SK-N-SH (cell line): Measurements from ENCODE around the gene SPRR1A. TPM values are rescaled to one million over a fixed set of nuclear protein-coding genes. Genes with fewer than 3 reads are reported as not detected.

Source experiments
- CTCF ChIA-PET: fragments of 300-600, 350-600 bp; formaldehyde crosslinking; extraction: SDS; loops from one replicate; lab custom pipeline; 2021; lab: Yijun Ruan, JAX
- POLR2A ChIA-PET: fragments of 350-600 bp; sonication (Branson Sonifier 250); formaldehyde crosslinking; extraction: SDS; loops from one replicate; lab custom pipeline; 2020; ENCODE audit warnings: antibody characterized with exemption, inconsistent platforms; lab: Yijun Ruan, JAX
- DNase-seq: peaks from one replicate; pipeline ENCODE4 v3.0.0; 2012
- H2AFZ ChIP-seq: fragments of 200-600 bp; sonication (generic); 2 replicates; pipeline ENCODE4 v1.8.1; 2016; ENCODE audit warnings: antibody characterized with exemption, mild to moderate bottlenecking, low read depth
- H3F3A ChIP-seq: fragments of 200-600 bp; sonication (generic); replicated peaks from 2 replicates; pipeline ENCODE3; 2016; ENCODE audit warnings: antibody characterized with exemption, mild to moderate bottlenecking; ENCODE audit not compliant: insufficient read depth
- H3K27ac ChIP-seq, 2 experiments: fragments of 200-500 bp in 1 of 2; fragments of 200-600 bp in 1 of 2; sonication (Bioruptor generic) in 1 of 2; sonication (generic), shearing (Covaris generic) in 1 of 2; 2 replicates each; pipeline versions ENCODE4 v1.5.1 to v1.6.1; 2014 to 2016; ENCODE audit warnings: low read depth in 2 of 2, inconsistent platforms in 1 of 2, low read length in 1 of 2, mild to moderate bottlenecking in 1 of 2, mixed read lengths in 1 of 2
- H3K27me3 ChIP-seq: fragments of 200-600 bp; sonication (generic), shearing (Covaris generic); 2 replicates; pipeline ENCODE4 v1.6.1; 2016; ENCODE audit warnings: mixed run types; ENCODE audit not compliant: insufficient read depth
- H3K36me3 ChIP-seq, 2 experiments: fragments of 200-500 bp in 1 of 2; fragments of 200-600 bp in 1 of 2; sonication (Bioruptor generic) in 1 of 2; sonication (generic) in 1 of 2; replicated peaks in 1 of 2; 2 replicates each; pipeline versions ENCODE3 to v1.5.1; 2014 to 2016; ENCODE audit warnings: low read length in 1 of 2, mild to moderate bottlenecking in 1 of 2; ENCODE audit not compliant: insufficient read depth in 2 of 2, control insufficient read depth in 1 of 2
- H3K4me1 ChIP-seq, 2 experiments: fragments of 200-500 bp in 1 of 2; fragments of 200-600 bp in 1 of 2; sonication (Bioruptor generic) in 1 of 2; sonication (generic), shearing (Covaris generic) in 1 of 2; 2 replicates each; pipeline versions ENCODE4 v1.5.1 to v1.6.1; 2014 to 2016; ENCODE audit warnings: low read depth in 1 of 2, low read length in 1 of 2, mixed run types in 1 of 2; ENCODE audit not compliant: insufficient read depth in 2 of 2, control insufficient read depth in 1 of 2
- H3K4me2 ChIP-seq: fragments of 200-600 bp; sonication (generic), shearing (Covaris generic); 2 replicates; pipeline ENCODE4 v1.6.1; 2017; ENCODE audit warnings: mixed run types
- H3K4me3 ChIP-seq, 2 experiments: fragments of 200-500 bp in 1 of 2; fragments of 200-600 bp in 1 of 2; sonication (Bioruptor generic) in 1 of 2; sonication (generic), shearing (Covaris generic) in 1 of 2; 2 replicates each; pipeline versions ENCODE4 v1.5.1 to v1.8.1; 2014 to 2016; ENCODE audit warnings: low read depth in 2 of 2, inconsistent platforms in 1 of 2, low read length in 1 of 2, mild to moderate bottlenecking in 1 of 2, mixed read lengths in 1 of 2, moderate library complexity in 1 of 2
- H3K79me2 ChIP-seq: fragments of 200-600 bp; sonication (generic); 2 replicates; pipeline ENCODE4 v1.8.1; 2017; ENCODE audit warnings: mild to moderate bottlenecking; ENCODE audit not compliant: insufficient read depth
- H3K9ac ChIP-seq: fragments of 200-600 bp; sonication (generic); 2 replicates; pipeline ENCODE4 v1.6.1; 2017; ENCODE audit warnings: mixed run types
- H3K9me2 ChIP-seq: fragments of 200-600 bp; sonication (generic); 2 replicates; pipeline ENCODE4 v1.6.1; 2017; ENCODE audit warnings: mixed run types
- H3K9me3 ChIP-seq: fragments of 200-600 bp; sonication (generic); 2 replicates; pipeline ENCODE4 v1.6.1; 2017; ENCODE audit warnings: mixed run types, mild to moderate bottlenecking, moderate library complexity
- H4K20me1 ChIP-seq: fragments of 200-600 bp; sonication (generic); 2 replicates; pipeline ENCODE4 v1.6.1; 2017; ENCODE audit warnings: mild to moderate bottlenecking, mixed run types; ENCODE audit not compliant: insufficient read depth
- EZH2phosphoT487 ChIP-seq: fragments of 200-600 bp; sonication (generic); IDR thresholded peaks from 2 replicates; pipeline ENCODE4 v1.6.1; 2017; ENCODE audit warnings: low read depth, mixed run types, mild to moderate bottlenecking, antibody characterized with exemption, moderate library complexity, borderline replicate concordance
- FOSL2 ChIP-seq: IDR thresholded peaks from 2 replicates; pipeline ENCODE4 v1.4.0; 2012; ENCODE audit warnings: low read depth, mild to moderate bottlenecking, moderate library complexity, borderline replicate concordance
- FOXJ3 ChIP-seq: sonication (generic); formaldehyde crosslinking; IDR thresholded peaks from 2 replicates; pipeline ENCODE4 v1.5.1; 2020; ENCODE audit warnings: mild to moderate bottlenecking, missing genetic modification reagents
- FOXM1 ChIP-seq: IDR thresholded peaks from 2 replicates; pipeline ENCODE4 v1.4.0; 2012; ENCODE audit warnings: low read depth, mild to moderate bottlenecking
- JUND ChIP-seq: IDR thresholded peaks from 2 replicates; pipeline ENCODE4 v1.4.0; 2012
- MEF2A ChIP-seq: IDR thresholded peaks from 2 replicates; pipeline ENCODE4 v1.4.0; 2012; ENCODE audit warnings: low read depth, borderline replicate concordance
- MXI1 ChIP-seq: IDR thresholded peaks from 2 replicates; pipeline ENCODE4 v1.6.1; 2012; ENCODE audit warnings: mild to moderate bottlenecking, low read depth, low read length, improper control_type of control experiment
- POLR2AphosphoS5 ChIP-seq: IDR thresholded peaks from 2 replicates; pipeline ENCODE4 v1.6.1; 2012; ENCODE audit warnings: low read depth, low read length
- RFX5 ChIP-seq: IDR thresholded peaks from 2 replicates; pipeline ENCODE4 v1.6.1; 2012; ENCODE audit warnings: mild to moderate bottlenecking, improper control_type of control experiment, low read length
- RXRA ChIP-seq: IDR thresholded peaks from 2 replicates; pipeline ENCODE4 v1.4.0; 2012; ENCODE audit warnings: low read depth, mild to moderate bottlenecking, borderline replicate concordance
- SIN3A ChIP-seq: IDR thresholded peaks from 2 replicates; pipeline ENCODE4 v1.6.1; 2012; ENCODE audit warnings: low read depth, mild to moderate bottlenecking, low read length, moderate library complexity, borderline replicate concordance
- SMC3 ChIP-seq: IDR thresholded peaks from 2 replicates; pipeline ENCODE4 v1.6.1; 2012; ENCODE audit warnings: low read depth, low read length, improper control_type of control experiment
- TCF12 ChIP-seq: IDR thresholded peaks from 2 replicates; pipeline ENCODE4 v1.4.0; 2012
- YY1 ChIP-seq: IDR thresholded peaks from 2 replicates; pipeline ENCODE4 v1.4.0; 2012; ENCODE audit warnings: low read depth, mild to moderate bottlenecking
- WGBS: methylation state at CpG from one replicate; pipeline ENCODE4 v1.1.6; 2017; ENCODE audit warnings: low lambda C conversion rate; 5-methylcytosine and 5-hydroxymethylcytosine counted together
- polyA plus RNA-seq, 3 experiments: library from polyadenylated mRNA; depleted of rRNA; stranded (reverse); fragments of >200 nt; gene quantifications; 2 replicates each; pipeline ENCODE4 v1.2.3, GENCODE V29; 2012
- TF ChIP-seq, protein P1 (sequence below): IDR thresholded peaks from 2 replicates; pipeline ENCODE4 v1.4.0; 2012; ENCODE audit warnings: low read depth, borderline replicate concordance
- TF ChIP-seq, protein P2 (sequence below): IDR thresholded peaks from 2 replicates; pipeline ENCODE4 v1.6.1; 2012; ENCODE audit warnings: mild to moderate bottlenecking, low read depth, low read length, moderate library complexity
- TF ChIP-seq, protein P3 (sequence below): IDR thresholded peaks from 2 replicates; pipeline ENCODE4 v1.4.0; 2012; ENCODE audit warnings: low read depth, borderline replicate concordance
- TF ChIP-seq, protein P4 (sequence below): fragments of 150-350 bp; IDR thresholded peaks from 2 replicates; pipeline ENCODE4 v1.6.1; 2017; ENCODE audit warnings: antibody characterized with exemption, low read length, low read depth, borderline replicate concordance
- TF ChIP-seq, protein P5 (sequence below): IDR thresholded peaks from 2 replicates; pipeline ENCODE4; 2012

SPRR1A gene
- polyA plus RNA-seq, 1 of the 3 experiments (the other 2 are of a cell fraction), result not detected

DNA sequence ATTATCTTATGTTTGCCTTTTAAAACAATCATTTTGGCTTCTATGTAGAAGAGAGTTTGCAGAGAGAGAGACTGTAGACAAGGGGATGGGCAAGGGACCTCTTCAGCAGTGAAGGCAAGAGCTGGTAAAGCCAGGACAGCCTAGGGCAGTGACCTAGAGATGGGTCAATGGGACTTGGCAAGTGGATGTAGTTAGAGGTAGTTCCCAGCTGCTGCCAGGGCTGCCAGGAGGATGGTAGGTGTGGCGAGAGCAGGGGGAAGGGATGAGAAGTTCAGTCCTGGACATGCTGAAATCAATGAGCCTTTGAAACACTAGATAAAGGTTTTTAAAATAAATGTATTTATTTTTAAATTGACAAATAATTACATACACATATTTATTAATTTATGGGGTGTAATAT lies 43.3 kb upstream of the SPRR1A start:
- peaks cover 6% of the 10 kb centered on the region for H3K27me3 ChIP-seq
- no peak overlapping the region for H2AFZ ChIP-seq
- no peaks in the 10 kb centered on the region for H3K9me3 ChIP-seq
- 11% methylated on average over 1 of the region's 1 CpG for WGBS
- no peaks in the 10 kb centered on the region for H3F3A ChIP-seq
- H3K4me1 ChIP-seq, result no peaks in the 10 kb centered on the region
- no peak overlapping the region for H3K4me3 ChIP-seq
- no peaks in the 10 kb centered on the region for H3K79me2 ChIP-seq
- POLR2A ChIA-PET, result no interaction called here
- no peak for DNase-seq
- H3K36me3 ChIP-seq, result no peaks in the 10 kb centered on the region
- H4K20me1 ChIP-seq, result no peaks in the 10 kb centered on the region
- TF ChIP-seq TCF12, result no peak
- TF ChIP-seq SMC3, result no peak
- no peak for TF ChIP-seq RXRA
- no peak for TF ChIP-seq POLR2AphosphoS5
- no peak for TF ChIP-seq FOXJ3 (CRISPR knock-in tag)
- TF ChIP-seq, protein P1, sequence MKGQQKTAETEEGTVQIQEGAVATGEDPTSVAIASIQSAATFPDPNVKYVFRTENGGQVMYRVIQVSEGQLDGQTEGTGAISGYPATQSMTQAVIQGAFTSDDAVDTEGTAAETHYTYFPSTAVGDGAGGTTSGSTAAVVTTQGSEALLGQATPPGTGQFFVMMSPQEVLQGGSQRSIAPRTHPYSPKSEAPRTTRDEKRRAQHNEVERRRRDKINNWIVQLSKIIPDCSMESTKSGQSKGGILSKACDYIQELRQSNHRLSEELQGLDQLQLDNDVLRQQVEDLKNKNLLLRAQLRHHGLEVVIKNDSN, result no peak
- no peak for TF ChIP-seq RFX5
- TF ChIP-seq, protein P2, sequence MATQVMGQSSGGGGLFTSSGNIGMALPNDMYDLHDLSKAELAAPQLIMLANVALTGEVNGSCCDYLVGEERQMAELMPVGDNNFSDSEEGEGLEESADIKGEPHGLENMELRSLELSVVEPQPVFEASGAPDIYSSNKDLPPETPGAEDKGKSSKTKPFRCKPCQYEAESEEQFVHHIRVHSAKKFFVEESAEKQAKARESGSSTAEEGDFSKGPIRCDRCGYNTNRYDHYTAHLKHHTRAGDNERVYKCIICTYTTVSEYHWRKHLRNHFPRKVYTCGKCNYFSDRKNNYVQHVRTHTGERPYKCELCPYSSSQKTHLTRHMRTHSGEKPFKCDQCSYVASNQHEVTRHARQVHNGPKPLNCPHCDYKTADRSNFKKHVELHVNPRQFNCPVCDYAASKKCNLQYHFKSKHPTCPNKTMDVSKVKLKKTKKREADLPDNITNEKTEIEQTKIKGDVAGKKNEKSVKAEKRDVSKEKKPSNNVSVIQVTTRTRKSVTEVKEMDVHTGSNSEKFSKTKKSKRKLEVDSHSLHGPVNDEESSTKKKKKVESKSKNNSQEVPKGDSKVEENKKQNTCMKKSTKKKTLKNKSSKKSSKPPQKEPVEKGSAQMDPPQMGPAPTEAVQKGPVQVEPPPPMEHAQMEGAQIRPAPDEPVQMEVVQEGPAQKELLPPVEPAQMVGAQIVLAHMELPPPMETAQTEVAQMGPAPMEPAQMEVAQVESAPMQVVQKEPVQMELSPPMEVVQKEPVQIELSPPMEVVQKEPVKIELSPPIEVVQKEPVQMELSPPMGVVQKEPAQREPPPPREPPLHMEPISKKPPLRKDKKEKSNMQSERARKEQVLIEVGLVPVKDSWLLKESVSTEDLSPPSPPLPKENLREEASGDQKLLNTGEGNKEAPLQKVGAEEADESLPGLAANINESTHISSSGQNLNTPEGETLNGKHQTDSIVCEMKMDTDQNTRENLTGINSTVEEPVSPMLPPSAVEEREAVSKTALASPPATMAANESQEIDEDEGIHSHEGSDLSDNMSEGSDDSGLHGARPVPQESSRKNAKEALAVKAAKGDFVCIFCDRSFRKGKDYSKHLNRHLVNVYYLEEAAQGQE, result no peak
- TF ChIP-seq FOXM1, result no peak
- TF ChIP-seq FOSL2, result no peak
- TF ChIP-seq MXI1, result no peak
- TF ChIP-seq, protein P3, sequence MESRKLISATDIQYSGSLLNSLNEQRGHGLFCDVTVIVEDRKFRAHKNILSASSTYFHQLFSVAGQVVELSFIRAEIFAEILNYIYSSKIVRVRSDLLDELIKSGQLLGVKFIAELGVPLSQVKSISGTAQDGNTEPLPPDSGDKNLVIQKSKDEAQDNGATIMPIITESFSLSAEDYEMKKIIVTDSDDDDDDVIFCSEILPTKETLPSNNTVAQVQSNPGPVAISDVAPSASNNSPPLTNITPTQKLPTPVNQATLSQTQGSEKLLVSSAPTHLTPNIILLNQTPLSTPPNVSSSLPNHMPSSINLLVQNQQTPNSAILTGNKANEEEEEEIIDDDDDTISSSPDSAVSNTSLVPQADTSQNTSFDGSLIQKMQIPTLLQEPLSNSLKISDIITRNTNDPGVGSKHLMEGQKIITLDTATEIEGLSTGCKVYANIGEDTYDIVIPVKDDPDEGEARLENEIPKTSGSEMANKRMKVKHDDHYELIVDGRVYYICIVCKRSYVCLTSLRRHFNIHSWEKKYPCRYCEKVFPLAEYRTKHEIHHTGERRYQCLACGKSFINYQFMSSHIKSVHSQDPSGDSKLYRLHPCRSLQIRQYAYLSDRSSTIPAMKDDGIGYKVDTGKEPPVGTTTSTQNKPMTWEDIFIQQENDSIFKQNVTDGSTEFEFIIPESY, result no peak
- TF ChIP-seq, protein P4, sequence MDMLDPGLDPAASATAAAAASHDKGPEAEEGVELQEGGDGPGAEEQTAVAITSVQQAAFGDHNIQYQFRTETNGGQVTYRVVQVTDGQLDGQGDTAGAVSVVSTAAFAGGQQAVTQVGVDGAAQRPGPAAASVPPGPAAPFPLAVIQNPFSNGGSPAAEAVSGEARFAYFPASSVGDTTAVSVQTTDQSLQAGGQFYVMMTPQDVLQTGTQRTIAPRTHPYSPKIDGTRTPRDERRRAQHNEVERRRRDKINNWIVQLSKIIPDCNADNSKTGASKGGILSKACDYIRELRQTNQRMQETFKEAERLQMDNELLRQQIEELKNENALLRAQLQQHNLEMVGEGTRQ, result no peak
- TF ChIP-seq, protein P5, sequence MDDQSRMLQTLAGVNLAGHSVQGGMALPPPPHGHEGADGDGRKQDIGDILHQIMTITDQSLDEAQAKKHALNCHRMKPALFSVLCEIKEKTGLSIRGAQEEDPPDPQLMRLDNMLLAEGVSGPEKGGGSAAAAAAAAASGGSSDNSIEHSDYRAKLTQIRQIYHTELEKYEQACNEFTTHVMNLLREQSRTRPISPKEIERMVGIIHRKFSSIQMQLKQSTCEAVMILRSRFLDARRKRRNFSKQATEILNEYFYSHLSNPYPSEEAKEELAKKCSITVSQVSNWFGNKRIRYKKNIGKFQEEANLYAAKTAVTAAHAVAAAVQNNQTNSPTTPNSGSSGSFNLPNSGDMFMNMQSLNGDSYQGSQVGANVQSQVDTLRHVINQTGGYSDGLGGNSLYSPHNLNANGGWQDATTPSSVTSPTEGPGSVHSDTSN, result no peak
- TF ChIP-seq EZH2phosphoT487, result no peak
- TF ChIP-seq MEF2A, result no peak
- TF ChIP-seq JUND, result no peak
- no peak for TF ChIP-seq YY1
- TF ChIP-seq SIN3A, result no peak
- no peak overlapping the region for H3K27ac ChIP-seq
- no peaks in the 10 kb centered on the region for H3K9me2 ChIP-seq
- CTCF ChIA-PET, result no interaction called here
- no peak overlapping the region for H3K4me2 ChIP-seq
- no peak overlapping the region for H3K9ac ChIP-seq
